Measurements from ENCODE around the gene FEM1B.

DNA sequence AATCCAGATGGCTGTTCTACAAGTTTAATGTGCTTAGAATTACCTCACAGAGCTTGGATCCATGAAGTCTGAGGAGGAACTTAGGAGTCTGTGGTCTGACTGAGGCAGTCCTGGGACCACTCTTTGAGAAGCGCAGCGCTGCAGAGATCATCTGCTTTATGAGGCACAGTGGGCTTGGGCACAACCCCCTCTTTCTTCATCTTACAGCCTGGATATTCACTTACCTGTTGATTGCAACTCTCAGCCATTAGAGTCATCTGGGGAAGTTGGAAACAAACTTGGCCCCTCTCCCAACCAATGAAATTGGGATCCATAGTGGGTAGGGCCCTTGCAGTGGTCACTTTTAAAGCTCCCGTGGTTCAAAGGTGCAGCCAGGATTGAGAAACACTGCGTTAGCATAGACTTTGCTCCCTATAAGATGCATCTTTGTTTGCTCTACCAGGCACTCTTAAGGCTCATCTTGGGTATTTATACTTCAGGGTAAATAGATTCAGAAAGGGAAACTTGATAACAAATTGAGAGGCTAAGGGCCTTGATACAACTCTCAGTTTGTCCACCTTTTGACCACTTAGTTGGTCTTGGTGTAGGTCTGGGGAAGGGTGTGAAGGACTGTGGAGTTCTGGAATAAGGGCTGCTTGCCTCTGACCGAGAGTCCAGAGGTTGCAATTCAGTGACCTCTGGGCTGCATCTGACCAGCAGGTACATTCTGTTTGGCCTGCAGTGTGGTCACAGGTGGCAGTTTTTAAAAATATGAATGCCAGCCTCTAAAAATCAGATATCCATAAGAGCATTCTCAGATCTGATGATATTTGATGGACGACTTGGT, 22.8 kb downstream of the FEM1B start:
- no peak for TF ChIP-seq EZH2phosphoT487 (IDR thresholded peaks at IDR 0.05; ENCODE audit: low read length)
- TF ChIP-seq, protein P1, sequence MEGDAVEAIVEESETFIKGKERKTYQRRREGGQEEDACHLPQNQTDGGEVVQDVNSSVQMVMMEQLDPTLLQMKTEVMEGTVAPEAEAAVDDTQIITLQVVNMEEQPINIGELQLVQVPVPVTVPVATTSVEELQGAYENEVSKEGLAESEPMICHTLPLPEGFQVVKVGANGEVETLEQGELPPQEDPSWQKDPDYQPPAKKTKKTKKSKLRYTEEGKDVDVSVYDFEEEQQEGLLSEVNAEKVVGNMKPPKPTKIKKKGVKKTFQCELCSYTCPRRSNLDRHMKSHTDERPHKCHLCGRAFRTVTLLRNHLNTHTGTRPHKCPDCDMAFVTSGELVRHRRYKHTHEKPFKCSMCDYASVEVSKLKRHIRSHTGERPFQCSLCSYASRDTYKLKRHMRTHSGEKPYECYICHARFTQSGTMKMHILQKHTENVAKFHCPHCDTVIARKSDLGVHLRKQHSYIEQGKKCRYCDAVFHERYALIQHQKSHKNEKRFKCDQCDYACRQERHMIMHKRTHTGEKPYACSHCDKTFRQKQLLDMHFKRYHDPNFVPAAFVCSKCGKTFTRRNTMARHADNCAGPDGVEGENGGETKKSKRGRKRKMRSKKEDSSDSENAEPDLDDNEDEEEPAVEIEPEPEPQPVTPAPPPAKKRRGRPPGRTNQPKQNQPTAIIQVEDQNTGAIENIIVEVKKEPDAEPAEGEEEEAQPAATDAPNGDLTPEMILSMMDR (IDR thresholded peaks at IDR 0.05; ENCODE audit: low read length): no peak

Measured in MM.1S (cell line).